CD1c-positive myeloid dendritic cell (primary cell): ENCODE results near the gene BDNF.
"Not testable (repeated sequence)": the region's sequence is repeated elsewhere in the genome, so short reads cannot be mapped to it uniquely, and the experiment has no call there.

ENCODE experiments used
- DNase-seq: peaks from one replicate; pipeline ENCODE4 v3.0.0-alpha.2; 2016; ENCODE audit errors: extremely low spot score

Gene BDNF

DNA sequence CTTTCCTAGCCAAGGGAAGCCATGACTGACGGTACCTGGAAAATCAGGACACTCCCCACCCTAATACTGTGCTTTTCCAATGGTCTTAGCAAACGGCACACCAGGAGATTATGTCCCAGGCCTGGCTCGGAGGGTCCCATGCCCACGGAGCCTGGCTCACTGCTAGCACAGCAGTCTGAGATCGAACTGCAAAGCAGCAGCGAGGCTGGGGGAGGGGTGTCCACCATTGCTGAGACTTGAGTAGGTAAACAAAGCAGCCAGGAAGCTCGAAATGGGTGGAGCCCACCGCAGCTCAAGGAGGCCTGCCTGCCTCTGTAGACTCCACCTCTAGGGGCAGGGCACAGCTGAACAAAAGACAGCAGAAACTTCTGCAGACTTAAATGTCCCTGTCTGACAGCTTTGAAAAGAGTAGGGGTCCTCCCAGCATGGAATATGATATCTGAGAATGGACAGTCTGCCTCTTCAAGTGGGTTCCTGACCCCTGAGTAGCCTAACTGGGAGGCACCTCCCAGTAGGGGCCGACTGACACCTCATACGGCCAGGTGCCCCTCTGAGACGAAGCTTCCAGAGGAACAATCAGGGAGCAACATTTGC is 34.6 kb downstream of the BDNF start:
- not testable (repeated sequence) for DNase-seq

DNA sequence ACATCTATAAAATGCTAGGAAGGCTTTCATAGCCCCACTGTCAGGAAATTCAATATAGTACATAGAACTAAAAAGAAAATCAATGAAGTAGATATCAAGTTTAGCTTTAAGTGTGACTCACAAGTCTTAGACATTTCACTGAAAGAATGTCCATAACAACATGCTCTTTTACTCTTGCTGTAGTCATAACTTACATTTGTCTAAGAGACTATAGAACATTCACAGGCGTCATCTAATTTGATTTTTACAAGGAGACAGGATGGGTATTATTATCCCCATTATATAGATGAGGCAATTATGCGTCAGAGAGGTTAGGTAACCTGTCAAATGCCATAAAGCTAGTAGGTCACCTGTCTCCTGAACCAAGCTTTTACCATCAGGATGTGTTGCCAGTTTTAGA is 36.9 kb downstream of the BDNF start:
- no peak for DNase-seq

DNA sequence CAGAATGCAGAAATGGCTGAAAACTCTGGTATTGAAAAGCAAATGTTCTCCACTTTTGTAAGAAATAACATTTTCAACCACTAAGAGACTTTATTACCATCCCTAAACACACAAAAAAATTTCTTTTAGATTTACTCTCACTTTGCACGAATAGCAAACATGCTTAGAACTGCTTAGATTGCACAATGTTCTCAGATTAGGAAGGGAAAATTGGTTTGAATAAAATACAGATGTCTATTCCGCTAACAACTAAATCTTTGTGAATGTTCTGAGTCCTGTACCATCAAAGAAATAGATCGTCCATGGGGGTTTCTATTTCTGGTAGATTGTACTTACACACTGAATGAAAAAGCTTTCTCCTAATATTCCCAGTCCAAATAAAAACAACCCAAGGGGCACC is 40.1 kb downstream of the BDNF start:
- no peak for DNase-seq

DNA sequence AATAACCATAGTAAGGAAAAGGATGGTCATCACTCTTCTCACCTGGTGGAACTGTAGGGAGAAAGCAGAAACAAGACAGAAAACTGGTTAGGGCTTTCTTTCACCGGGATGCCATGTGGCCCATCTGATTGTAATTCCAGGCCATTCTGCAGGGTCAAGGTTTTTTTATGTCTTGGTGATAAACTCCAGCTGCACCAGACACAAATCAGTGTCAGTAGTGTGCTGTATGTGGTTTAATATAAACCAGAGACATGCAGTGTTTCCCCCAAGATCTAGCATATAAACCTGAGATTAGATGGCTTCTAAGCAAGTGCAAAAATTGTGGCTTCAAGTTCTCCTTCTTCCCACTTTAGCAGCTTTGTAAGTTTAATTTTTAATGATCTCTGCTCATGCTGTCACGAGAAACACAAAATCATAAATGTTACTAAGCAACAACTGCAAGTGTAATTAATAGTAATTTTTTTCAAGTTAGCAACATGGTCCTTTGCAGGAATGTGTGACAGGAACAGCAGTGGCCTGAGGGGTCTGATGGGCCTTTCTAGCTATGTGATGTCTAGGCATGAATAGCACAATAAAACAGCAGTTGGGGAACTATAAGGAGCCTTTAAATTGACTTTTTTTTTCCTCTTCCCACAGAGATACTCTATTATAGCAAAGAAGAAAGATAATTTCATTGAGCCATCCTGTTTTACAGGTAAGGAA is 41.6 kb downstream of the BDNF start:
- DNase-seq: no peak

DNA sequence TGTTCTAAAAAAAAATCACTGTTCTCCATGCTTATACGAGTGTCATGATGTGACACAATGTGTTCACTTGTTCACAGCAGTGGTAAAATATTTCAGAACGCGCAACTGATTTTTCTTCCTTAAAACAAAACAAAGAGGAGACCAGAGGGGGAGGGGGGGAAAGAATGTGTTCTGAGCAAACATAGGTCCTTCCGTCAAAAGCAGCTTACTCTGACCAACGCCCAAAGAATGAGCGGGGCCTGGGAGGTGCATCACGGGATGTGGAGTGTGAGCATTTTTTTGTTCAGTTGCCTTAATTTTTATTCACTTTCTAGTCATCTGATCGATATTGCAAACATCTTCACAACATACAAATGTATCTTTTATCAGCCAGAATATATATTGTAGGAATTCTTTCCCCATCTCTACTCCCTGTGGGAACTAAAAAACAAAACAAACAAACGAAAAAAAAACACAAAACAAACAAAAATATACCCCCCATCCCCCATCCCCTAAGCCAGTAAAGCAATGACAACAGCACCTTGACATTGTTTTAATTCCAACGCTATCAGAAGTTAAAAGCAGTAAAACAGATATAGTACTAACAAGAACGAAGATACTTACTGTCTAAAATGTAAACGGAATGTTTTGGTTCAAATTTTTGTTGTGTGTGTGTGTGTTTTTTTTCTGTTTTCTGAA is 43.3 kb downstream of the BDNF start:
- no peak for DNase-seq

DNA sequence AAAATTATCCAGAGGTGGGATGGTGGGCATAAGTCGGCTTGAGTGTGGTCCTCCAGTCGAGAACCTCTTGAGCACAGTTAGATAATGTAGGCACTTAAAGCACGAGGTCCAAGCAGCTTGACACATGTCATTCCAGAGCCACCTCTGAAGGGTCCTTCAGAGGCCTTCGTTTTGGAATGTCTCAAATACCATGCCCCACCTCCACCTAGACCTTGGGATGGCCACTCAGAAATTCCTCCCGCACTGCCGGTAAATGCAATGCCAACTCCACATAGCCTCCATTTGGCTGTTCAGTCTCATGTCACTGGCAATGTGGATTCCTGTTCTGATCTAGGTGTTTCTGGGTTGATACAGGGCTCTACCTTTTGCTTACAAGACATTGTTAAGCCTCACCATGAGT is 43.9 kb downstream of the BDNF start:
- no peak for DNase-seq

DNA sequence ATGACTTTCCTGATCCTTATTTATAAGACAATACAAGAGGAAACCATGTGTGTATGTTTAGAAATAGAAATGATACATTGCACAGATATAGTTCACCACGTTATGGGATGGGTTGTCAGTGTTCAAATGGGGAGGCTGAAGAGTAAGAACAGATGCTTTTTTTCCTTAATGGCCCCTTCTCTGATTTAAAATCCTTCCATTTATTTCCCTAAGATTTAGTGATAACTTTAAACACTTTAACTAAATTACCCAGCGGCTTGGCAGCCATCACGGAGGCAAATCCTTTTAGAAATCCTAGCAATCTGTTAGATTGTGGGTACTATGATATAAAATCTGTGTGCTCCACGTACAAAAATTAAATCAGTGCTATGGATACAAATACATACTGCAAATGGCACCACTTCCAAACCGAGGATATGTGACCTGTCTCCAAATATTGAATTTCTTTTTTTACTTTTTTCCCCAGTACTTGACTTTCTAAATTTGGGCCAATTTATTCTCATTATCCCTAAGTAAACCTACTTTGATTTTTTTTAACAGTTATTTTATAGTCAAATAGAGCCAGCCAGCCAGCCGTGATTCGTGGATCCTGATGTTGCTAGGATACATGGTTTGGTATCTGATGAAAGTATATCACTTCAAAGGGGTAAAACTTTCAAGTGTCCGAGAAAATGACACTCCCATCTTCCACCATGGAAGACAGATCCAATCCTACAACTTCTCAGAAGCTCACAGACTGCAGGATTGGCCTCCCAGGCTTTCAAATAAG is 46.1 kb downstream of the BDNF start:
- DNase-seq: no peak

DNA sequence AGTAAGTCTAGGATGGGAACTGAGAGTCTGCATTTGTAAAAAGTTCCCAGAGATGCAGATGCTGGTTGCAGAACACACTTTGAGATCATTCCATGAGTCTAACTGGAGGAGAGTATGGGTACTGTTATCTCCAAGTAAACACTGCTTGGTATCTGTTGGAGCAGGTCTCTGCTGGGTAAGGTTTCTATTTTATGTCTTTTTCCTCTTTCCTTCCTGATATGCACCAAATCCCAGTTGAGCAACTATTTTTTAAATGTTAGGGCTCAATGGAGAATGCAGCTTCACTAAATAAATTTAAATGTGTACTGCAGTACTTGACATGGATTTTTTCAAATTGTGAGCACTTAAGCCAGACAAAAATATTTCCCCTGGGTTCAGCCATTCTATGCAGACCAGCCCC is 48.5 kb downstream of the BDNF start:
- no peak for DNase-seq

DNA sequence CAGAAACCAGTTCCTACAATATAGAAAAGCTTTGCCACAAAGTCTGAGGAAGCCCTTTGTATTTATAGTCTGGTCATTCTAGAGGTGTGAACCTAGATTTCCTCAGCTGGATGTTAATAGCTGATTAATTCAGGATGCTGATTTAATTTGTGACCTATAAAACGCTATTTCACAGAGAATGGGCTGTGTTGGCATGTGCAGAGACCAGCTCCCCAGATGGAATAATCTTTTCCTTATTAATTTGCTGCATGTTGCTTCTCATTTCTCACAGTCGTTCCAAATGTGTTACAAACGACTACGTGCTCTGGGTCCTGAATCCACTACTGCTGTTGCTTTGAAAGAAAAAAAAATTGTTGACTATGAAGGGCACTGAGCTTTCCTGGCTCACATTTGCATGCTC is 49.3 kb downstream of the BDNF start:
- DNase-seq: no peak

DNA sequence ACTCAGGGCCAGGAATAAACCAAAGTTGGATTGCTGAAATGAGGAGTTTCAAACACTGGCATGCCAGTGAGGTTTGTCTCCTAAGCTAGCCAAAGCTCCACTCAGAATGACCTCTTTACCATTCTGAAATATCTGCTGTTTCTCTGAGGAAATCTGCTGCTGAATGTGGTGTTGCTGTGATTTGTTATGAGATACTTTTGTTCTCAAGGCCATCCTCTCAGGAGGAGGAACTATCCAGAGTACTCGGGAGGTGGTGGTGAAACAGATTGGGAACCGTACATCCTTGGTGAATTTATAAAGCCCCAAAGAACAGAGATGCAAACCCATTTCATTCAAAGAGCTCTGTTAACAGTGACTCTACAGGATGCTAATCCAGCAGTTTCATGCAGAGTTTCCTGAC is 50.5 kb downstream of the BDNF start:
- no peak for DNase-seq

DNA sequence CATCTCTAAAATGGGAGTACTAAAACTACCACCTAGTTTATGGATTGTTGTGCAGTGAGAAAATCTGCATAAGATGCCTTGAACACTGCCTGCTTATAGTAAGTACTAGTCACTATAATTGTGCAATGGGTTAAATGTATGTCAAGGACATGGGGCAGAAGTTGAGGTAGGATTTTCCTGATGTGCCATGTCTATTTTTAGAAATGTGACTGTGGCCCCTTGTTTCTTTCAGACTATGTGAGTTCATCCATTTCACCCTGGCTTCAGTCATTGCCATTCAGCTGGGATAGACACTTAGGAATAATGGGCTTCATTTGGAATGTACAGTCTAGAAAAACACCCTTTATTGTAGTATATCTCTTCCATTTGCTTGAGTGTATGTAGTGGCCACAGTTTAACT is 51.4 kb downstream of the BDNF start:
- DNase-seq: no peak

DNA sequence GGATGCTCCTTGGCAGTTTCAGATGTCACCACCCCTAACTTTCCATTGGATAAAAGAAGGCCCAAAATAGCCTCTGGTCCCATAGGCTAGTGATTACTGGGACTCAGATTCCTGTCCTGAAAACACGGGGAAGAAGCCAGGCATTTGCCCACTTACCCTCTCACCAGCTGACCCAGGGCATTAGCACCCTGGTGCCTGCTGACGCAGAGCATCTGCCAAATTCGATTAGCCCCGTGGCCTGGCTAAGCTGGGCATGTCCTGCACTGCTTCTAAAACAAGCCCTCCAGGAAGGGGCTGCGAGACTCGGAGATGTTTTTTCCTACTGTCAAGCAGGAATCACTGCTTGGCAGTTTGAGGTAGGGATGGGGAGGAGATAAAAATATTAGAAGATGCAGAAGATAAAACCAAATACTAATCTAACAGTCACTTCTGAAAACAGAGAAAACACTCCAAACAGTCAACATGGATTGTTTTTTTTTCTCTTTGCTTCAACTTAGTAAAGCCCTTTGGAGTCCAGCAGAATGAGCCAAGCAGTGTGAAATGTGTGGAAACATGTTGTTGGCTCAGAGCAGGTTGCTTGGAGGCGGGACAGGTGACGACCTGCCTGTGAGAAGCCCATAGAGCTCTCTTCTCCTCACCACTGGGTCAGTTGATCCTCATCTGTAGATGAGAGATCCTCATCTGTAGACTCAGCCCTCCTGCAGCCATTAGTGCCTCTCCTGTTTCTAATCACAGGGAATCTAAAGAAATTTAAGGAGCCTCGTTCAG is 54.0 kb downstream of the BDNF start:
- DNase-seq: no peak

DNA sequence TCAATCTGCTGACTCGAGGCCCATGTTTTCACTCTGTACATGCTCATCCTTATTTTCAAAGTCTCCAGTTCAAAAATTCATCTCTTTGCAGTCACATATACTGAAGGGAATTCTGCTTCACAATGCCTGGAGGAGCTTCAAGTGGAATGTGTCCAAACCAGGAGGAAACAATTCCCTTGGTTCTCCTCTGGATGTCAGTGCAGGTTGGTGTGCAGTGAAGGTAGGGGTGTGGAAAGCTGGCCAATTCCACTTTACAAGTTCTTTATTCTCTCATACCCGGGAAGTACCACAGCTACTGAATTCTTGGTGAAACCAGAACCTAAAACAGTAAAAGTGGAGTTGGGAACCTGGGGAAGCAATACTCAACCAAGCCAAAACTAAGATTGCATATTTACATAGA is 57.3 kb downstream of the BDNF start:
- no peak for DNase-seq

DNA sequence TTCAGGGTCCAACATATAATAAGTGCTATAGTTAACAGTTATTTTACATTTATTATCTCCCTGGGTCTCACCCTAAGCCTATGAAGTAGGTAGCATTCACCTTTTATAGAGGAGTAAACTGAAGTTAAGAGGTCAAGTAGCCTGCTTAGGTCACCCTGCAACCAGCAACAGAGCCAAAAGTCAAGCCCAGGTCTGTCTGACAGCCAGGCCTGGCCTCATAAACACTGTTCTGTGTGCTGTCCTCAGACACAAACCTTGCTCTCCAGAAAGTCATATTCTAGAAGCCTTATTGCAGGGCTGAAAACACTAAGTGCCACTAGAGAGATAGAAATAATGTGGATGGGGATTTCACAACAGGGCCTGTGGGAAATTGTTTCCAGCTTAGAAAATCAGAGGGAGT is 59.3 kb downstream of the BDNF start:
- DNase-seq: no peak

DNA sequence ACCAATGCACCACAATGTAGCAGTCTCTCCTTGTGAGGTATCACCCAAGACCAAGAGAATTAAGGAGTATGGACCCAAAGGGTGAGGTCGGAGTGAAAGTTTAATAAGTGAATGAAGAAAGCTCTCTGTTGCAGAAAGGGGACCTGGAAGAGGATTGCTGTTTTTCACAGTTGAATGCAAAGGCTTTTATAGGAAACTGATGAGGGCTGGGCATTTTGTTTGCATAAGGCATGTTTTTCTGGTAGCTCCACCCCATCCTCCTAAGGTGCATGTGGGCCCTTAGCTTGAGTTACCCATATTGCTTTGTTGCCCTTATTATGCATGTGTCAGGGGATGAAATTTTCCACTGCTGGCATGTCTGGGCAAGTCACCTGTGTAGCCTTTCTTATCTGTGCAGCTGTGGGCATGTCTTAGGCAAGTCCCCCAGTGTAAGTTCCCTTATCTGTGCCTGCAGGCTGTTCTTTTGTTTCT is 64.7 kb downstream of the BDNF start:
- no peak for DNase-seq

DNA sequence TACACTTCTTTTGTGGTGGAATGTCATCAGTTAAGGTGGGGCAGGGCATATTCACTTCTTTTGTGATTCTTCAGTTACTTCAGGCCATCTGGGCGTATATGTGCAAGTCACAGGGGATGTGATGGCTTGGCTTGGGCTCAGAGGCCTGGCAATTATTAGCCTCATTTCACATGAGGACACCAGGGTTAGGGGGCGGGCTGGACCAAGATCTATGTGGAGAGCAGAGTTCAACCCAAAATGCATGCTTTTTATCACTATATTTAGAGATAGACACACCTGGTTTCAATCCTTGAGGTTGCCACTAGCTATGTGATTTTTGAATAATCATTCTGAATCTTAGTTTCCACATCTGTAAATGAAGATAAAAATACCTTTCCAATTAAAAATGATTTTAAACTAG is 65.5 kb downstream of the BDNF start:
- DNase-seq: not testable (repeated sequence)

DNA sequence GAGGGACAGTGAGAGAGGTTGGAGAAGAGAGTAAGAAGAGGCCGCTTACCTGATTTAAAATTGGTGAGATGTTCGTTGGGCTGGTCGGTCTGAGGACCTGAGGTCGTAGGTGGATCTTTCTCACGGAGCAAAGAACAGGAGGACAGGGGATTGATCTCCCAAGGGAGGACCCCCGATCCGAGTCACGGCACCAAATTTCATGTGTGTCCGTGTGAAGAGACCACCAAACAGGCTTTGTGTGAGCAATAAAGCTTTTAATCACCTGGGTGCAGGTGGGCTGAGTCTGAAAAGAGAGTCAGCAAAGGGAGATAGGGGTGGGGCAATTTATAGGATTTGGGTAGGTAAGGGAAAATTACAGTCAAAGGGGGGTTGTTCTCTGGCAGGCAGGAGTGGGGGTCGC is 66.0 kb downstream of the BDNF start:
- DNase-seq: not testable (repeated sequence)

DNA sequence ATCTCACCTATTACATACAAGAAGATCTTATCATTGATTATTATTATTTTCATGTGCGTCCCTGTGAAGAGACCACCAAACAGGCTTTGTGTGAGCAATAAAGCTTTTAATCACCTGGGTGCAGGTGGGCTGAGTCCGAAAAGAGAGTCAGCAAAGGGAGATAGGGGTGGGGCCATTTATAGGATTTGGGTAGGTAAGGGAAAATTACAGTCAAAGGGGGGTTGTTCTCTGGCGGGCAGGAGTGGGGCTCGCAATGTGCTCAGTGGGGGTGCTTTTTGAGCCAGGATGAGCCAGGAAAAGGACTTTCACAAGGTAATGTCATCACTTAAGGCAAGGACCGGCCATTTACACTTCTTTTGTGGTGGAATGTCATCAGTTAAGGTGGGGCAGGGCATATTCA is 71.2 kb downstream of the BDNF start:
- not testable (repeated sequence) for DNase-seq

DNA sequence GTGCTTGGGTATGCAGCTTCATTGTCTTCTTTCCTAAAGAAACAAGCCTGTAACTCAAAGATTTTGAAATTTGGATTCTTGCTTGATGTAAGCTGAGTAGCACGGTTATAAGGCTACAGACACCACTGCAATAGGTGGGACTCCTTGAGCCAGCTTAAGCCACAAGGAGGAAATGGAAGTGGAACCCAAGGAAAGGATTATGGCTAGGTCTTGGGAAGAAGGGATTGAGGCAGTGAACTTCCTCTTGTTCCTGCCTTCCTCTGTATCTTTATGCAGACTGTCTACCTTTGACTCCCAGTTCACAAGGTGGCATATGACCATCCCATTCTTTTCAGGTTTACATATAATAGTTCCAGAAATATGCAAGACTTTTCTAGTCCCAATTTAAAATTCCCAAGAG is 72.3 kb downstream of the BDNF start:
- DNase-seq: no peak

DNA sequence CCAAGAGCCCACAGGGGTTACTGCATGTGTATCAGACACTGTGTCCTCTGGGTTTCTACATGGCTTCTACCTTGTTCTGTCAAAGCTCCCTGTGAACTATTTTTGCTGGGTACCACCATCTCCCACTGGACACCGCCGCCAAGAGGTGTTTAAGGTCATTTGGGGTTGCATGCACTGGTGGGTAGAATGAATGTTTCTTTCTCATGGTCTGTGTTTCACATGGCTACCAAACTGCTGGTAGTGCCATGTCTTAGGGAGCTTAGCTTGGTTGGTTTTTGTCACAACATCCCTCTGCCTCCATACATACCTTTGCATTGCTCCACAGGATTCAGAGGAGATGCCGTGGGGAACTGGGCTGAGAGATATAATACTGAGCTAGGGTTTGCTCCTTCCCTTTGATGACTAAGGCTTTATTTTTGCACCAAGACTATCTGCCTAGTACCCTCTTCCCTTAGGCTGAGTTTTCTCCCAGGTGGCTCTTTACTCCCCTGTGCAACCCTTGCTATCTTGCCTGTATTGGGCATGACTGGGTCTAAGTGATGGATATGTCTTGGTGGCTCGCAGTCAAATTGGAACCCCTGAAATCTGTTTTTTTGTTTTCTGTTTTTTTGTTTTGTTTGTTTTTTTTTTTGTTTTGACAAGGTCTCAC is 73.2 kb downstream of the BDNF start:
- no peak for DNase-seq

DNA sequence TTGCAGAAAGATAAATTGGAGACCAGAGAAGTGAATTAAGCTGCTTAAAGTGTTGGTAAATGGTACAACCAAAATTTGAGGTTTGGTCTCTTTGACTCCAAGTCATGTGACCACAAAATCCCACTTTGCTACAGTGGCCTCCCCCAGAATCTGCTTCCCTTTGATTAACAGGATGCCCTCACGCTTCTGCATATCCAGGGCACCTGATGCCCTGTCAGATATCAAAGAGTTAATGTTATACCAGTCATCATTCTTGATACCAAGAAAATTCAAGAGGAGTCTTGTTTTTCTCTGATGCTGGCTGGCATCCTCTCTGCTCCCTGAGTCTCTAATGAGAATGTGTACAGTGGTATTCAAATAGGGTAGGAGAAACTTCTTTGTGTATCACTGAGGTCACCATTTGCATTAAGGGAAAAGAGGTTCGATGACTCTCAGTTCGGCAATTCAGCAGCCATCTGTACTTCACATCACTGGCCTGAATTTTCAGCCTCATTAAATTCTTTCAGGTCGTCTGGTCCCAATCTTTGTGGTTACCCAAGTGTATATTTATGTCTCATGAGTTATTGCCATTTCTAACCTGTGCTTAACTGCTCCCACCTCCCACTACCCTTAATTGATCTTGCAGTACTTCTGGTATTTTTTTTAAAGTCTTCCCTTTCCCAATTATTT is 73.9 kb downstream of the BDNF start:
- no peak for DNase-seq
